Caco-2 (cell line): ENCODE results near the gene ZNF71. TPM values are rescaled to one million over a fixed set of nuclear protein-coding genes. Genes with fewer than 3 reads are reported as not detected.
A peak's percentile ranks its signal among the peaks of the same experiment; 100 is the strongest.

Source experiments
- BruUV-seq: library from RNA; stranded (reverse); fragments of 400-500 nt; replicated peaks from 2 replicates; lab custom pipeline; 2021; lab: Mats Ljungman, UMichigan
- CTCF ChIA-PET: fragments of 300-600 bp; sonication (Branson Sonifier 250); formaldehyde crosslinking; loops from one replicate; lab custom pipeline; 2022; ENCODE audit warnings: antibody characterized with exemption; lab: Charles Lee
- POLR2A ChIA-PET: fragments of 300-600 bp; sonication (Branson Sonifier 250); formaldehyde crosslinking; loops from one replicate; lab custom pipeline; 2022; ENCODE audit warnings: antibody characterized with exemption; lab: Charles Lee
- DNase-seq, 2 experiments: peaks; one replicate each; pipeline versions ENCODE4 v3.0.0 to v3.0.0-alpha.2; 2020 to 2022
- H3K27me3 ChIP-seq: replicated peaks from 2 replicates; pipeline ENCODE4 v1.6.0; 2011; ENCODE audit warnings: low read length; ENCODE audit not compliant: control insufficient read depth, insufficient read depth
- H3K36me3 ChIP-seq: 2 replicates; pipeline ENCODE4 v1.5.1; 2011; ENCODE audit warnings: low read length; ENCODE audit not compliant: control insufficient read depth, insufficient read depth
- H3K4me1 ChIP-seq: fragments of 250-450 bp; sonication (Bioruptor Pico); 2 replicates; pipeline ENCODE4 v1.5.1; 2020; ENCODE audit warnings: mild to moderate bottlenecking
- H3K4me3 ChIP-seq: 2 replicates; pipeline ENCODE4 v1.5.1; 2011; ENCODE audit warnings: low read depth, mild to moderate bottlenecking, control low read depth, low read length
- H3K9me3 ChIP-seq: fragments of 250-450 bp; sonication (Bioruptor Pico); 2 replicates; pipeline ENCODE4 v1.5.1; 2020; ENCODE audit warnings: mild to moderate bottlenecking, moderate library complexity
- H3K27ac Mint-ChIP-seq: one replicate; pipeline ENCODE4 v1.8.0; 2022; ENCODE audit warnings: mixed read lengths; ENCODE audit not compliant: unreplicated experiment
- H3K27me3 Mint-ChIP-seq: one replicate; pipeline ENCODE4 v1.8.0; 2022; ENCODE audit warnings: mixed read lengths; ENCODE audit not compliant: insufficient read depth, unreplicated experiment
- H3K36me3 Mint-ChIP-seq: one replicate; pipeline ENCODE4 v1.8.0; 2022; ENCODE audit warnings: mild to moderate bottlenecking, mixed read lengths; ENCODE audit not compliant: insufficient read depth, unreplicated experiment
- H3K4me1 Mint-ChIP-seq: one replicate; pipeline ENCODE4 v1.8.0; 2022; ENCODE audit warnings: low read depth, mixed read lengths; ENCODE audit not compliant: unreplicated experiment
- H3K4me3 Mint-ChIP-seq: one replicate; pipeline ENCODE4 v1.8.0; 2022; ENCODE audit warnings: mild to moderate bottlenecking, moderate library complexity, mixed read lengths; ENCODE audit not compliant: unreplicated experiment
- H3K9me3 Mint-ChIP-seq: one replicate; pipeline ENCODE4 v1.8.0; 2022; ENCODE audit warnings: mixed read lengths; ENCODE audit not compliant: unreplicated experiment
- intact Hi-C: fragments of 100-400 bp; cut with micrococcal nuclease; formaldehyde crosslinking; loops from one replicate; pipeline ENCODE4 v1.10.0; 2022; ENCODE audit not compliant: unreplicated experiment
- total RNA-seq: library from RNA; stranded (reverse); gene quantifications from 2 replicates; pipeline ENCODE4 v1.2.3, GENCODE V29; 2022
- TF ChIP-seq, protein P1 (sequence below), 2 experiments: fragments of 200-600 bp in 1 of 2; IDR thresholded peaks; 1 replicate in 1 of 2; 2 replicates in 1 of 2; pipeline versions ENCODE4 v1.5.1 to v1.8.0; 2011 to 2022; ENCODE audit warnings: antibody characterized with exemption in 1 of 2, control low read depth in 1 of 2, inconsistent platforms in 1 of 2, low read depth in 1 of 2, low read length in 1 of 2, mild to moderate bottlenecking in 1 of 2, moderate library complexity in 1 of 2; ENCODE audit not compliant: insufficient read depth in 1 of 2, severe bottlenecking in 1 of 2, unreplicated experiment in 1 of 2

The ZNF71 gene
- total RNA-seq, 1 experiment from 2014 or later: 1.1 TPM

DNA sequence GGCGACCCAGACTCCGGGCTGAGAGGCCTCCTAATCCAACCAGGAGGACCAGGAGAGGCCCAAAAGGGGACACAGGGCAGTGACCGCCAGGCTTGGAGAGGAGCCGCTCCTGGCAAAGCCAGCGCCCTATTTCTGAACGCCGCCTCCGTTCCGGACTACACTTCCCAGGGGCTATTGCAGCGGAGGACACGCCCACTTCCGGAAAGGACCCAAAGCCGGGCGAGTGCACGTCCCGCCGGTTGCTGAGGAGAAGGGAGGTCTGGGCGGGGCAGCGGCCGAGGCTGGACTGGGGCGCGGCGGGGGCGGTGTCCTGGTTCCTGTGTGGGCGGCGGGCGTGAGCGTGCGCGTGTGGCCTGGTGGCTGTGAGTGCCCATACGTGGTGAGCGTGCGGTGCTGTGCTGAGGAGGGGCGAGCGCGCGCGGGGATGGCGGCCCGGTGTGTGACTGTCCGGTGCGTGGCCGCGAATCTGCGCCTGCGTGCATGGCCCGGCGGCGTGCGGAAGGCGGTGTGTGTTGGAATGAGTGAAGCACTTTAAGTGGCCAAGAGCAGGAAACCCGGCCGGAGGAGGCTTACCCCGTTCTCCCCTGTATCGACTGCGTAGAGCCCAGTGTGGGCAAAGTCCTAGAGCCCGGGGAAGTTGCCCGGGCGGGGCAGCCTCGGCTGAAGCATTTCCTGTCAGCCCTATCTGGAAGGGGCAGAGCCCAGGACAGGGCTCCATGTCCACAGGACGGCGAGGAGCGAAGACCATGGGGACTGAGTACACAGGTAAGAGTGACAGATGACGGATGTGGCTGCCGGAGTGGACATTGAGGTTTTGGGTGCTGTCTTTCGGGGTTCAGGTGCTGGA is 27.6 kb upstream of the ZNF71 start, which contains the start of gene ZNF470:
Gene ZNF470 (plus strand): TSS at position 195 of the 847 bp plus-strand sequence. CDS start 2,844 bp downstream, outside the sequence.
- Mint-ChIP-seq H3K4me1 (no peaks in the 10 kb centered on the region), H3K9me3 (peaks cover 35% of the 10 kb centered on the region), H3K4me3 (peak within 1 kb of the TSS; percentile 92), H3K36me3 (peaks cover 6% of the 10 kb centered on the region), H3K27ac (peak within 1 kb of the TSS; percentile 62), H3K27me3 (no peaks in the 10 kb centered on the region)
- H3K4me3 ChIP-seq: peak within 1 kb of the TSS; percentile 61
- intact Hi-C loops: loop anchor here (1.0 kb wide), 1 partner anchor 28 kb away; the partner anchor contains the start of gene ZNF71
- BruUV-seq: no TSS peak
- H3K27me3 ChIP-seq: no peaks in the 10 kb centered on the region
- CTCF ChIA-PET: no interaction called here
- peak; percentile 79 to 92 for DNase-seq
- POLR2A ChIA-PET: no interaction called here
- no peaks in the 10 kb centered on the region for H3K36me3 ChIP-seq
- TF ChIP-seq, protein P1, sequence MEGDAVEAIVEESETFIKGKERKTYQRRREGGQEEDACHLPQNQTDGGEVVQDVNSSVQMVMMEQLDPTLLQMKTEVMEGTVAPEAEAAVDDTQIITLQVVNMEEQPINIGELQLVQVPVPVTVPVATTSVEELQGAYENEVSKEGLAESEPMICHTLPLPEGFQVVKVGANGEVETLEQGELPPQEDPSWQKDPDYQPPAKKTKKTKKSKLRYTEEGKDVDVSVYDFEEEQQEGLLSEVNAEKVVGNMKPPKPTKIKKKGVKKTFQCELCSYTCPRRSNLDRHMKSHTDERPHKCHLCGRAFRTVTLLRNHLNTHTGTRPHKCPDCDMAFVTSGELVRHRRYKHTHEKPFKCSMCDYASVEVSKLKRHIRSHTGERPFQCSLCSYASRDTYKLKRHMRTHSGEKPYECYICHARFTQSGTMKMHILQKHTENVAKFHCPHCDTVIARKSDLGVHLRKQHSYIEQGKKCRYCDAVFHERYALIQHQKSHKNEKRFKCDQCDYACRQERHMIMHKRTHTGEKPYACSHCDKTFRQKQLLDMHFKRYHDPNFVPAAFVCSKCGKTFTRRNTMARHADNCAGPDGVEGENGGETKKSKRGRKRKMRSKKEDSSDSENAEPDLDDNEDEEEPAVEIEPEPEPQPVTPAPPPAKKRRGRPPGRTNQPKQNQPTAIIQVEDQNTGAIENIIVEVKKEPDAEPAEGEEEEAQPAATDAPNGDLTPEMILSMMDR (IDR thresholded peaks at IDR 0.05; ENCODE audit: insufficient read depth in 1 of 2, low read depth in 1 of 2, low read length in 1 of 2, severe bottlenecking in 1 of 2, unreplicated experiment in 1 of 2): no peak
- H3K4me1 ChIP-seq: no peaks in the 10 kb centered on the region
- peaks cover 45% of the 10 kb centered on the region for H3K9me3 ChIP-seq

DNA sequence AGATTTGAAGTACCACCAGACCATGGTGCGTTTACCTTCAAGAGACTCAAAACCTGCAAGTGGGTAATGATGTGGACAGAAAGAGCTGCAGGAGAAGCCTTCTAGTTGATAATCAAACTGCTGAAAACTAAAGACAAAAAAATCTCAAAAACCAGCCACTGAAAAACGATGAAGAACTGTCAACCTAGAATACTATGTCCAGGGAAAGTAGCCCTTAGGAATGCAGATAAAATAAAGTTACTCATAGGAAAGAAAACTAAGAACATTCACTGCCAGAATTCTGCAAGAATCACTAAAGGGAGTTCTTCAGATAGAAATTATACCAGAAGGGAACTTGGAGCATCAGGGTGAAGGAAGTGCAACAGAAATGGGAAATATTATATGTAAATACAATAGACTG is 22.5 kb upstream of the ZNF71 start:
- intact Hi-C loops: no loop called here
- CTCF ChIA-PET: no interaction called here
- no TSS peak for BruUV-seq
- Mint-ChIP-seq H3K36me3 (peaks cover 5% of the 10 kb centered on the region), H3K4me1 (no peaks in the 10 kb centered on the region), H3K4me3 (no peak overlapping the region), H3K9me3 (peaks cover 37% of the 10 kb centered on the region), H3K27me3 (no peaks in the 10 kb centered on the region), H3K27ac (no peak overlapping the region)
- TF ChIP-seq, protein P1 (IDR thresholded peaks at IDR 0.05; ENCODE audit: insufficient read depth in 1 of 2, low read depth in 1 of 2, low read length in 1 of 2, severe bottlenecking in 1 of 2, unreplicated experiment in 1 of 2): no peak
- H3K4me1 ChIP-seq: no peaks in the 10 kb centered on the region
- no peak overlapping the region for H3K4me3 ChIP-seq
- no peaks in the 10 kb centered on the region for H3K27me3 ChIP-seq
- no peak for DNase-seq
- POLR2A ChIA-PET: no interaction called here
- H3K36me3 ChIP-seq: no peaks in the 10 kb centered on the region
- peaks cover 55% of the 10 kb centered on the region for H3K9me3 ChIP-seq

DNA sequence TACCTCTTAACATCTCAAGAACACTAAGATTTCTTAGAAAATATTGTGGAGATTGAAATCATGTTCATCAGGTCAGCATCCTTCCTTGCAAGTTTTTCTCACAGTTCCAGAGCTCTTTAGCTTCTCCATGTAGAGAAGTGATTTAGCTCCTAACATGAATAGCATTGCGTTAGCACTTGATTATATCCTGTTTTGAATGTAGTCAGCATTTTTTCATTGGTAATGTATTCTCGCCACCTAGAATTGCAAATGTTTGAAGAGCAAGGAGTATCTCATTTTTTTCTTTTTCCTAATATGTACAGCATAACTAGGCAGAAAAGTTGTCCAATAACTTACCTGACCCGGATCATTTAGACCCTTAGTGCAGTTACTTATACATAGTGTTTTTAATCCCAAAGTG is 21.2 kb upstream of the ZNF71 start:
- H3K4me3 ChIP-seq: no peak overlapping the region
- no peak overlapping the region for H3K27ac Mint-ChIP-seq
- H3K4me3 Mint-ChIP-seq: no peak overlapping the region
- ChIA-PET POLR2A (no interaction called here), CTCF (no interaction called here)
- H3K36me3 Mint-ChIP-seq: peaks cover 5% of the 10 kb centered on the region
- H3K9me3 Mint-ChIP-seq: peaks cover 50% of the 10 kb centered on the region
- H3K9me3 ChIP-seq: peaks cover 56% of the 10 kb centered on the region
- H3K4me1 Mint-ChIP-seq: no peaks in the 10 kb centered on the region
- H3K36me3 ChIP-seq: no peaks in the 10 kb centered on the region
- TF ChIP-seq, protein P1 (IDR thresholded peaks at IDR 0.05; ENCODE audit: insufficient read depth in 1 of 2, low read depth in 1 of 2, low read length in 1 of 2, severe bottlenecking in 1 of 2, unreplicated experiment in 1 of 2): no peak
- no peaks in the 10 kb centered on the region for H3K4me1 ChIP-seq
- no TSS peak for BruUV-seq
- no peak for DNase-seq
- intact Hi-C loops: no loop called here
- H3K27me3 Mint-ChIP-seq: no peaks in the 10 kb centered on the region
- H3K27me3 ChIP-seq: no peaks in the 10 kb centered on the region
